Non-pigmented ciliary epithelial cell (primary cell): Measurements from ENCODE around the gene CAB39L.

Experiments
- DNase-seq: peaks from one replicate; pipeline ENCODE4 v3.0.0-alpha.2; 2010; ENCODE audit warnings: low read depth

Gene CAB39L

GRCh38 chr13:49287995-49288394 lies 155.9 kb downstream of the CAB39L start:
- no peak for DNase-seq

GRCh38 chr13:49279885-49280284 lies 164.0 kb downstream of the CAB39L start:
- no peak for DNase-seq

GRCh38 chr13:49279112-49279511 lies 164.8 kb downstream of the CAB39L start:
- no peak for DNase-seq

- no peak for DNase-seq
Observed at GRCh38 chr13:49278211-49278610, 165.7 kb downstream of the CAB39L start.

- no peak for DNase-seq
Observed at GRCh38 chr13:49272296-49272695, 171.6 kb downstream of the CAB39L start.

- no peak for DNase-seq
Observed at GRCh38 chr13:49271264-49271663, 172.6 kb downstream of the CAB39L start.

- peak; percentile 34 for DNase-seq
Observed at GRCh38 chr13:49265822-49266221, 178.0 kb downstream of the CAB39L start.

GRCh38 chr13:49262634-49263033 lies 181.2 kb downstream of the CAB39L start:
- no peak for DNase-seq

- no peak for DNase-seq
Observed at GRCh38 chr13:49259586-49259985, 184.3 kb downstream of the CAB39L start.
